ENCODE measurements around the gene POU6F2.

The POU6F2 gene

GRCh38 chr7:39073432-39073831, 95.7 kb downstream of the POU6F2 start:
- Histone ChIP-seq H3K4me3 (ENCODE audit: low read length) (no peak overlapping the region), H4K20me1 (ENCODE audit: insufficient read depth, low read length) (no peaks in the 10 kb centered on the region), H3F3A (ENCODE audit: insufficient read depth, low read length) (no peaks in the 10 kb centered on the region), H3K4me1 (ENCODE audit: low read length) (no peaks in the 10 kb centered on the region), H3K79me2 (ENCODE audit: low read length) (no peaks in the 10 kb centered on the region), H3K4me2 (ENCODE audit: low read depth, low read length) (no peak overlapping the region), H3K9ac (ENCODE audit: low read length) (no peak overlapping the region), H3K9me3 (replicated peaks; ENCODE audit: insufficient read depth, low read length) (no peaks in the 10 kb centered on the region), H2AFZ (ENCODE audit: low read length) (no peak overlapping the region), H3K9me2 (replicated peaks; ENCODE audit: insufficient read depth, low read length) (no peaks in the 10 kb centered on the region), H3K27me3 (replicated peaks; ENCODE audit: insufficient read depth, low read length) (no peaks in the 10 kb centered on the region), H3K36me3 (replicated peaks; ENCODE audit: insufficient read depth, low read length) (no peaks in the 10 kb centered on the region), H3K27ac (ENCODE audit: low read length) (no peak overlapping the region)
- no peak for DNase-seq
- no peak for TF ChIP-seq EZH2 (optimal IDR thresholded peaks at IDR 0.05; ENCODE audit: low read depth, low read length)
- no peak for TF ChIP-seq EZH2phosphoT487 (IDR thresholded peaks at IDR 0.05; ENCODE audit: low read length)
- no peak for TF ChIP-seq CTCF (IDR thresholded peaks at IDR 0.05; ENCODE audit: low read length)

- no peaks in the 10 kb centered on the region for H3K9me3 ChIP-seq (replicated peaks; ENCODE audit: insufficient read depth, low read length)
- no peaks in the 10 kb centered on the region for H3K79me2 ChIP-seq (ENCODE audit: low read length)
- no peak overlapping the region for H3K27ac ChIP-seq (ENCODE audit: low read length)
- H3K9me2 ChIP-seq (replicated peaks; ENCODE audit: insufficient read depth, low read length), result no peaks in the 10 kb centered on the region
- H3K36me3 ChIP-seq (replicated peaks; ENCODE audit: insufficient read depth, low read length), result no peaks in the 10 kb centered on the region
- H3K4me2 ChIP-seq (ENCODE audit: low read depth, low read length), result no peak overlapping the region
- no peak overlapping the region for H3K9ac ChIP-seq (ENCODE audit: low read length)
- no peaks in the 10 kb centered on the region for H3F3A ChIP-seq (ENCODE audit: insufficient read depth, low read length)
- no peak for DNase-seq
- no peaks in the 10 kb centered on the region for H3K4me1 ChIP-seq (ENCODE audit: low read length)
- no peaks in the 10 kb centered on the region for H4K20me1 ChIP-seq (ENCODE audit: insufficient read depth, low read length)
- TF ChIP-seq CTCF (IDR thresholded peaks at IDR 0.05; ENCODE audit: low read length), result no peak
- no peak for TF ChIP-seq EZH2phosphoT487 (IDR thresholded peaks at IDR 0.05; ENCODE audit: low read length)
- TF ChIP-seq EZH2 (optimal IDR thresholded peaks at IDR 0.05; ENCODE audit: low read depth, low read length), result no peak
- no peaks in the 10 kb centered on the region for H3K27me3 ChIP-seq (replicated peaks; ENCODE audit: insufficient read depth, low read length)
- no peak overlapping the region for H2AFZ ChIP-seq (ENCODE audit: low read length)
- no peak overlapping the region for H3K4me3 ChIP-seq (ENCODE audit: low read length)
These were observed 97.5 kb downstream of the POU6F2 start for GRCh38 chr7:39075210-39075609.

- no peak for DNase-seq
These were observed 106.1 kb downstream of the POU6F2 start for GRCh38 chr7:39083781-39084180.

More at GRCh38 chr7:39083781-39084180, 106.1 kb downstream of the POU6F2 start:
- Histone ChIP-seq H3K4me2 (ENCODE audit: low read depth, low read length) (no peak overlapping the region), H3K27ac (ENCODE audit: low read length) (no peak overlapping the region), H3K36me3 (replicated peaks; ENCODE audit: insufficient read depth, low read length) (no peaks in the 10 kb centered on the region), H3K9me2 (replicated peaks; ENCODE audit: insufficient read depth, low read length) (no peaks in the 10 kb centered on the region), H3K9me3 (replicated peaks; ENCODE audit: insufficient read depth, low read length) (no peaks in the 10 kb centered on the region), H3K79me2 (ENCODE audit: low read length) (no peaks in the 10 kb centered on the region), H3K27me3 (replicated peaks; ENCODE audit: insufficient read depth, low read length) (no peaks in the 10 kb centered on the region), H4K20me1 (ENCODE audit: insufficient read depth, low read length) (no peaks in the 10 kb centered on the region), H3K4me1 (ENCODE audit: low read length) (no peaks in the 10 kb centered on the region), H3K4me3 (ENCODE audit: low read length) (no peak overlapping the region), H2AFZ (ENCODE audit: low read length) (no peak overlapping the region), H3F3A (ENCODE audit: insufficient read depth, low read length) (no peaks in the 10 kb centered on the region), H3K9ac (ENCODE audit: low read length) (no peak overlapping the region)
- no peak for TF ChIP-seq CTCF (IDR thresholded peaks at IDR 0.05; ENCODE audit: low read length)
- no peak for TF ChIP-seq EZH2phosphoT487 (IDR thresholded peaks at IDR 0.05; ENCODE audit: low read length)
- no peak for TF ChIP-seq EZH2 (optimal IDR thresholded peaks at IDR 0.05; ENCODE audit: low read depth, low read length)
